GM19328 (cell line): Measurements from ENCODE around the gene IFI27.

Source experiments
- ATAC-seq: cut with Tn5 transposase; IDR thresholded peaks from one replicate; pipeline ENCODE4 v1.9.1; 2021; ENCODE audit warnings: mild to moderate bottlenecking, moderate library complexity; ENCODE audit not compliant: unreplicated experiment

Gene IFI27

GRCh38 chr14:94102768-94103482 is 7.6 kb upstream of the IFI27 start:
- no peak for ATAC-seq

- ATAC-seq, result no peak
Observed at GRCh38 chr14:94103554-94104150, 6.9 kb upstream of the IFI27 start.

- no peak for ATAC-seq
Observed at GRCh38 chr14:94104731-94105130, 5.8 kb upstream of the IFI27 start.

- no peak for ATAC-seq
Observed at GRCh38 chr14:94109915-94110250, 653 bp upstream of the IFI27 start.

GRCh38 chr14:94111276-94112095 is 950 bp downstream of the IFI27 start:
- no peak for ATAC-seq

GRCh38 chr14:94112513-94113063 is 2.1 kb downstream of the IFI27 start:
- no peak for ATAC-seq

GRCh38 chr14:94113073-94113472 is 2.5 kb downstream of the IFI27 start:
- no peak for ATAC-seq

GRCh38 chr14:94113490-94113889 is 3.0 kb downstream of the IFI27 start:
- ATAC-seq, result no peak

GRCh38 chr14:94113908-94114588 is 3.5 kb downstream of the IFI27 start:
- ATAC-seq, result no peak

- ATAC-seq, result no peak
Observed at GRCh38 chr14:94114589-94115057, 4.1 kb downstream of the IFI27 start.

- no peak for ATAC-seq
Observed at GRCh38 chr14:94115058-94115591, 4.6 kb downstream of the IFI27 start.

GRCh38 chr14:94115631-94116030 is 5.1 kb downstream of the IFI27 start:
- ATAC-seq, result no peak

- no peak for ATAC-seq
Observed at GRCh38 chr14:94116701-94117100, 6.2 kb downstream of the IFI27 start.

GRCh38 chr14:94117856-94118255 is 7.3 kb downstream of the IFI27 start:
- no peak for ATAC-seq

- no peak for ATAC-seq
Observed at GRCh38 chr14:94119071-94119470, 8.5 kb downstream of the IFI27 start.

- ATAC-seq, result no peak
Observed at GRCh38 chr14:94120667-94121340, 10.3 kb downstream of the IFI27 start.

GRCh38 chr14:94121485-94121884 is 10.9 kb downstream of the IFI27 start:
- no peak for ATAC-seq

- no peak for ATAC-seq
Observed at GRCh38 chr14:94122438-94122837, 11.9 kb downstream of the IFI27 start.

- no peak for ATAC-seq
Observed at GRCh38 chr14:94123296-94123695, 12.8 kb downstream of the IFI27 start.

- no peak for ATAC-seq
Observed at GRCh38 chr14:94123868-94124267, 13.3 kb downstream of the IFI27 start.
